Neural progenitor cell (in vitro differentiated cells): ENCODE results near the gene ZDHHC13. TPM values are rescaled to one million over a fixed set of nuclear protein-coding genes. Genes with fewer than 3 reads are reported as not detected.

Source experiments
- DNase-seq: peaks from one replicate; pipeline ENCODE4 v3.0.0-alpha.2; 2016; ENCODE audit warnings: low spot score
- H2AFZ ChIP-seq: fragments of 200-600 bp; sonication (generic); replicated peaks from 2 replicates; pipeline ENCODE4 v1.6.1; 2016; ENCODE audit warnings: antibody characterized with exemption
- H3F3A ChIP-seq: fragments of 200-600 bp; sonication (generic); 2 replicates; pipeline ENCODE4 v1.6.1; 2016; ENCODE audit warnings: antibody characterized with exemption, low read depth
- H3K27ac ChIP-seq: fragments of 200-600 bp; sonication (generic); 2 replicates; pipeline ENCODE4 v1.5.1; 2016; ENCODE audit warnings: mild to moderate bottlenecking
- H3K27me3 ChIP-seq: fragments of 200-600 bp; sonication (generic); 2 replicates; pipeline ENCODE4 v1.6.1; 2016; ENCODE audit warnings: mild to moderate bottlenecking, moderate library complexity
- H3K36me3 ChIP-seq: fragments of 200-600 bp; sonication (generic); 2 replicates; pipeline ENCODE4 v1.5.1; 2016
- H3K4me1 ChIP-seq: fragments of 200-600 bp; sonication (generic); 2 replicates; pipeline ENCODE4 v1.6.1; 2016; ENCODE audit warnings: mixed run types
- H3K4me2 ChIP-seq: fragments of 200-600 bp; sonication (generic); 2 replicates; pipeline ENCODE4 v1.6.1; 2016
- H3K4me3 ChIP-seq: fragments of 200-600 bp; sonication (generic); 2 replicates; pipeline ENCODE4 v1.5.1; 2016
- H3K79me2 ChIP-seq: fragments of 200-600 bp; sonication (generic); 2 replicates; pipeline ENCODE4 v1.6.1; 2016; ENCODE audit warnings: low read depth
- H3K9ac ChIP-seq: fragments of 200-600 bp; sonication (generic); 2 replicates; pipeline ENCODE4 v1.6.1; 2016
- H3K9me3 ChIP-seq: fragments of 200-600 bp; sonication (generic); 2 replicates; pipeline ENCODE4 v1.5.1; 2016; ENCODE audit warnings: low read depth
- H4K20me1 ChIP-seq: fragments of 200-600 bp; sonication (generic); 2 replicates; pipeline ENCODE4 v1.6.1; 2016; ENCODE audit warnings: low read depth
- H3K27ac Mint-ChIP-seq: 3 replicates; pipeline ENCODE4 v1.8.0; 2021; ENCODE audit warnings: mixed read lengths
- H3K27me3 Mint-ChIP-seq: 2 replicates; pipeline ENCODE4 v1.8.0; 2022; ENCODE audit warnings: low read depth, mild to moderate bottlenecking, inconsistent platforms, moderate library complexity, mixed read lengths; ENCODE audit not compliant: insufficient read depth
- H3K36me3 Mint-ChIP-seq: 3 replicates; pipeline ENCODE4 v1.8.0; 2021; ENCODE audit warnings: mixed read lengths
- H3K4me1 Mint-ChIP-seq: 3 replicates; pipeline ENCODE4 v1.8.0; 2021; ENCODE audit warnings: mixed read lengths
- H3K4me3 Mint-ChIP-seq: 3 replicates; pipeline ENCODE4 v1.8.0; 2021; ENCODE audit warnings: mild to moderate bottlenecking, moderate library complexity, mixed read lengths
- H3K9me3 Mint-ChIP-seq: 3 replicates; pipeline ENCODE4 v1.8.0; 2020; ENCODE audit warnings: mixed read lengths
- CTCF ChIP-seq: fragments of 200-600 bp; sonication (generic); IDR thresholded peaks from 2 replicates; pipeline ENCODE4 v1.5.1; 2017; ENCODE audit warnings: antibody characterized with exemption, mild to moderate bottlenecking
- EZH2 ChIP-seq: fragments of 200-600 bp; sonication (generic); IDR thresholded peaks from 2 replicates; pipeline ENCODE4 v1.6.1; 2017; ENCODE audit warnings: antibody characterized with exemption, mild to moderate bottlenecking, moderate library complexity
- EZH2phosphoT487 ChIP-seq: fragments of 200-600 bp; sonication (generic); IDR thresholded peaks from 2 replicates; pipeline ENCODE4 v1.6.1; 2017; ENCODE audit warnings: antibody characterized with exemption
- total RNA-seq: library from RNA; depleted of rRNA; stranded (reverse); fragments of >200 nt; gene quantifications from 2 replicates; pipeline ENCODE4 v1.2.3, GENCODE V29; 2015; ENCODE audit warnings: low replicate concordance

The ZDHHC13 gene
- total RNA-seq, 1 donor from 2014 or later, result 43.4 TPM

- no peaks in the 10 kb centered on the region for H3K9me3 Mint-ChIP-seq
- Histone ChIP-seq H4K20me1 (no peaks in the 10 kb centered on the region), H3K79me2 (no peaks in the 10 kb centered on the region), H3K27me3 (no peaks in the 10 kb centered on the region), H3K4me1 (no peaks in the 10 kb centered on the region), H3K9me3 (no peaks in the 10 kb centered on the region), H2AFZ (no peak overlapping the region), H3K4me2 (no peak overlapping the region), H3K9ac (no peak overlapping the region), H3K36me3 (no peaks in the 10 kb centered on the region), H3F3A (no peaks in the 10 kb centered on the region), H3K4me3 (no peak overlapping the region), H3K27ac (no peak overlapping the region)
- no peaks in the 10 kb centered on the region for H3K36me3 Mint-ChIP-seq
- no peak overlapping the region for H3K27ac Mint-ChIP-seq
- no peak overlapping the region for H3K4me3 Mint-ChIP-seq
- no peak for DNase-seq
- H3K4me1 Mint-ChIP-seq, result no peaks in the 10 kb centered on the region
- peaks cover 9% of the 10 kb centered on the region for H3K27me3 Mint-ChIP-seq
- no peak for TF ChIP-seq CTCF
- no peak for TF ChIP-seq EZH2
- no peak for TF ChIP-seq EZH2phosphoT487
Observed at GRCh38 chr11:19092850-19093249, 24.1 kb upstream of the ZDHHC13 start.

GRCh38 chr11:19093976-19094375, 23.0 kb upstream of the ZDHHC13 start:
- Histone ChIP-seq H3K27ac (no peak overlapping the region), H3K4me2 (no peak overlapping the region), H3K4me3 (no peak overlapping the region), H2AFZ (no peak overlapping the region), H3K9ac (no peak overlapping the region), H3K79me2 (no peaks in the 10 kb centered on the region), H4K20me1 (no peaks in the 10 kb centered on the region), H3K4me1 (no peaks in the 10 kb centered on the region), H3K9me3 (no peaks in the 10 kb centered on the region), H3K36me3 (no peaks in the 10 kb centered on the region), H3F3A (no peaks in the 10 kb centered on the region), H3K27me3 (no peaks in the 10 kb centered on the region)
- Mint-ChIP-seq H3K27me3 (peaks cover 7% of the 10 kb centered on the region), H3K9me3 (no peaks in the 10 kb centered on the region), H3K4me1 (no peaks in the 10 kb centered on the region), H3K36me3 (no peaks in the 10 kb centered on the region), H3K4me3 (no peak overlapping the region), H3K27ac (no peak overlapping the region)
- no peak for DNase-seq
- no peak for TF ChIP-seq EZH2phosphoT487
- TF ChIP-seq EZH2, result no peak
- no peak for TF ChIP-seq CTCF

GRCh38 chr11:19094859-19095258, 22.1 kb upstream of the ZDHHC13 start:
- Mint-ChIP-seq H3K4me3 (no peak overlapping the region), H3K36me3 (no peaks in the 10 kb centered on the region), H3K4me1 (no peaks in the 10 kb centered on the region), H3K27ac (no peak overlapping the region), H3K9me3 (no peaks in the 10 kb centered on the region), H3K27me3 (peaks cover 7% of the 10 kb centered on the region)
- Histone ChIP-seq H3K36me3 (no peaks in the 10 kb centered on the region), H3K4me2 (no peak overlapping the region), H2AFZ (no peak overlapping the region), H3K79me2 (no peaks in the 10 kb centered on the region), H3K27ac (no peak overlapping the region), H3K27me3 (no peaks in the 10 kb centered on the region), H3F3A (no peaks in the 10 kb centered on the region), H3K9me3 (no peaks in the 10 kb centered on the region), H3K4me1 (no peaks in the 10 kb centered on the region), H4K20me1 (no peaks in the 10 kb centered on the region), H3K4me3 (no peak overlapping the region), H3K9ac (no peak overlapping the region)
- no peak for DNase-seq
- TF ChIP-seq EZH2 (no peak), CTCF (no peak), EZH2phosphoT487 (no peak)

GRCh38 chr11:19099093-19099492, 17.9 kb upstream of the ZDHHC13 start:
- Histone ChIP-seq H3K36me3 (no peaks in the 10 kb centered on the region), H3F3A (no peaks in the 10 kb centered on the region), H3K27ac (no peak overlapping the region), H3K79me2 (no peaks in the 10 kb centered on the region), H3K9me3 (no peaks in the 10 kb centered on the region), H3K27me3 (no peaks in the 10 kb centered on the region), H2AFZ (no peak overlapping the region), H3K4me1 (no peaks in the 10 kb centered on the region), H3K4me3 (no peak overlapping the region), H4K20me1 (no peaks in the 10 kb centered on the region), H3K4me2 (no peak overlapping the region), H3K9ac (no peak overlapping the region)
- no peak overlapping the region for H3K4me3 Mint-ChIP-seq
- no peaks in the 10 kb centered on the region for H3K9me3 Mint-ChIP-seq
- no peak overlapping the region for H3K27ac Mint-ChIP-seq
- no peaks in the 10 kb centered on the region for H3K4me1 Mint-ChIP-seq
- no peak for DNase-seq
- peaks cover 6% of the 10 kb centered on the region for H3K27me3 Mint-ChIP-seq
- TF ChIP-seq EZH2, result no peak
- TF ChIP-seq EZH2phosphoT487, result no peak
- TF ChIP-seq CTCF, result no peak
- H3K36me3 Mint-ChIP-seq, result no peaks in the 10 kb centered on the region
